Endothelial cell of umbilical vein (primary cell): Measurements from ENCODE around the gene TSPAN5. TPM values are rescaled to one million over a fixed set of nuclear protein-coding genes. Genes with fewer than 3 reads are reported as not detected.

Experiments
- BruUV-seq: library from RNA; stranded (reverse); fragments of 400-500 nt; replicated peaks from 2 replicates; lab custom pipeline; 2021; lab: Mats Ljungman, UMichigan
- CTCF ChIA-PET: fragments of 300-600, 350-600 bp; sonication (Branson Sonifier 250); formaldehyde crosslinking; loops from one replicate; lab custom pipeline; 2021; ENCODE audit warnings: antibody characterized with exemption, inconsistent platforms; lab: Charles Lee
- POLR2A ChIA-PET: fragments of 300-600, 350-600 bp; sonication (Branson Sonifier 250); formaldehyde crosslinking; loops from one replicate; lab custom pipeline; 2021; ENCODE audit warnings: antibody characterized with exemption, inconsistent platforms; lab: Charles Lee
- DNase-seq: peaks from one replicate; pipeline ENCODE4 v3.0.0-alpha.2; 2011; ENCODE audit warnings: low read depth, low spot score
- FAIRE-seq: peaks from 2 replicates; lab custom pipeline; 2011; peaks lifted over from hg19 to GRCh38; lab: Jason Lieb, UNC
- H2AFZ ChIP-seq: 2 replicates; pipeline ENCODE4 v1.6.0; 2012; ENCODE audit warnings: low read depth, low read length, control low read depth, inconsistent platforms
- H3K27ac ChIP-seq: 2 replicates; pipeline ENCODE4 v1.5.1; 2011; ENCODE audit warnings: low read depth, mild to moderate bottlenecking, control low read depth, low read length, moderate library complexity; ENCODE audit not compliant: insufficient read depth
- H3K27me3 ChIP-seq, 2 experiments: 2 replicates each; pipeline versions ENCODE4 v1.6.0 to v1.6.1; 2011; ENCODE audit warnings: low read length in 2 of 2, mixed read lengths in 1 of 2; ENCODE audit not compliant: control insufficient read depth in 2 of 2, insufficient read depth in 2 of 2
- H3K36me3 ChIP-seq, 2 experiments: 2 replicates in 1 of 2; 3 replicates in 1 of 2; pipeline ENCODE4 v1.5.1; 2011; ENCODE audit warnings: low read length in 2 of 2, mild to moderate bottlenecking in 1 of 2, moderate library complexity in 1 of 2; ENCODE audit not compliant: control insufficient read depth in 2 of 2, insufficient read depth in 2 of 2; ENCODE audit errors: extremely low read depth in 1 of 2
- H3K4me1 ChIP-seq: 3 replicates; pipeline ENCODE4 v1.5.1; 2011; ENCODE audit warnings: mild to moderate bottlenecking, low read length; ENCODE audit not compliant: control insufficient read depth, insufficient read depth; ENCODE audit errors: extremely low read depth
- H3K4me2 ChIP-seq: 2 replicates; pipeline ENCODE4 v1.6.1; 2011; ENCODE audit warnings: low read length, control low read depth, mixed read lengths; ENCODE audit not compliant: insufficient read depth
- H3K4me3 ChIP-seq, 3 experiments: fragments of 200-600 bp in 1 of 3; sonication (generic), shearing (Covaris generic) in 1 of 3; replicated peaks in 1 of 3; 2 replicates each; pipeline ENCODE4 v1.5.1; 2011 to 2016; ENCODE audit warnings: control low read depth in 3 of 3, low read length in 3 of 3, mild to moderate bottlenecking in 2 of 3, inconsistent platforms in 1 of 3, low read depth in 1 of 3, moderate library complexity in 1 of 3; ENCODE audit not compliant: insufficient read depth in 1 of 3
- H3K79me2 ChIP-seq: 2 replicates; pipeline ENCODE4 v1.6.0; 2012; ENCODE audit warnings: low read length, inconsistent platforms; ENCODE audit not compliant: control insufficient read depth, insufficient read depth
- H3K9ac ChIP-seq: replicated peaks from 2 replicates; pipeline ENCODE3; 2011; ENCODE audit warnings: low read length, control low read depth; ENCODE audit not compliant: insufficient read depth; ENCODE audit errors: extremely low read depth
- H3K9me1 ChIP-seq: replicated peaks from 3 replicates; pipeline ENCODE4 v1.6.0; 2011; ENCODE audit warnings: mild to moderate bottlenecking, low read length; ENCODE audit not compliant: control insufficient read depth, insufficient read depth; ENCODE audit errors: extremely low read depth
- H3K9me3 ChIP-seq: replicated peaks from 2 replicates; pipeline ENCODE4 v1.5.1; 2012; ENCODE audit warnings: low read length, inconsistent platforms; ENCODE audit not compliant: control insufficient read depth, insufficient read depth
- H4K20me1 ChIP-seq: replicated peaks from 2 replicates; pipeline ENCODE3; 2011; ENCODE audit warnings: mild to moderate bottlenecking, low read length; ENCODE audit not compliant: control insufficient read depth, insufficient read depth; ENCODE audit errors: extremely low read depth
- CTCF ChIP-seq, 2 donors: IDR thresholded peaks; 1 replicate in 1 of 2; 2 replicates in 1 of 2; pipeline ENCODE4 v1.5.1; 2011; ENCODE audit warnings: low read length in 2 of 2, mild to moderate bottlenecking in 2 of 2, moderate library complexity in 2 of 2, control low read depth in 1 of 2, inconsistent platforms in 1 of 2, low read depth in 1 of 2; ENCODE audit not compliant: insufficient read depth in 1 of 2; ENCODE audit errors: extremely low read depth in 1 of 2
- EZH2 ChIP-seq: IDR thresholded peaks from 2 replicates; pipeline ENCODE4 v1.6.1; 2012; ENCODE audit warnings: borderline replicate concordance, low read depth, mild to moderate bottlenecking, moderate library complexity, low read length, inconsistent platforms; ENCODE audit not compliant: severe bottlenecking
- FOS ChIP-seq: IDR thresholded peaks from 2 replicates; pipeline ENCODE4 v1.6.1; 2011; ENCODE audit warnings: mild to moderate bottlenecking, low read length, moderate library complexity, borderline replicate concordance; ENCODE audit not compliant: insufficient read depth
- GATA2 ChIP-seq: IDR thresholded peaks from 2 replicates; pipeline ENCODE4 v1.7.0; 2011; ENCODE audit warnings: low read depth, mild to moderate bottlenecking, moderate library complexity, mixed read lengths, low read length; ENCODE audit not compliant: insufficient read length, insufficient read depth
- JUN ChIP-seq: IDR thresholded peaks from 2 replicates; pipeline ENCODE4 v1.6.1; 2011; ENCODE audit warnings: borderline replicate concordance, low read depth; ENCODE audit not compliant: insufficient read length, insufficient read depth
- MAX ChIP-seq: IDR thresholded peaks from 2 replicates; pipeline ENCODE4 v1.6.1; 2011; ENCODE audit not compliant: insufficient read depth, insufficient read length
- MYC ChIP-seq: IDR thresholded peaks from one replicate; pipeline ENCODE4 v1.6.1; 2011; ENCODE audit warnings: mild to moderate bottlenecking, low read depth, low read length
- POLR2A ChIP-seq: IDR thresholded peaks from 2 replicates; pipeline ENCODE4 v1.6.1; 2012; ENCODE audit warnings: low read depth, mild to moderate bottlenecking, control low read depth, low read length
- POLR2AphosphoS5 ChIP-seq: IDR thresholded peaks from 2 replicates; pipeline ENCODE4 v1.6.1; 2012; ENCODE audit warnings: low read depth, mild to moderate bottlenecking, control low read depth, low read length, moderate library complexity; ENCODE audit not compliant: insufficient read depth
- dilution Hi-C: fragments of 300-500 bp; cut with MboI; formaldehyde crosslinking; loops from one replicate; pipeline ENCODE4 v1.15.0; 2019; ENCODE audit warnings: low sequenced_read_pairs; ENCODE audit not compliant: extremely low pct_ligation_motif_present
- intact Hi-C: fragments of 100-400 bp; cut with micrococcal nuclease; formaldehyde crosslinking; loops from one replicate; pipeline ENCODE4 v1.10.0; 2022
- polyA plus RNA-seq, 4 experiments: library from polyadenylated mRNA; depleted of rRNA in 3 of 4; stranded (reverse) in 3 of 4; unstranded in 1 of 4; fragments of >200 nt; gene quantifications; 2 replicates each; pipeline versions ENCODE4 v1.2.1 to v1.2.3, GENCODE V29; 2011 to 2012; ENCODE audit warnings: missing spikeins in 1 of 4
- total RNA-seq: library from RNA; stranded (reverse); gene quantifications from 2 replicates; pipeline ENCODE4 v1.2.3, GENCODE V29; 2021

Gene TSPAN5
- total and polyA plus RNA-seq, 2 donors (not counting 3 experiments of a cell fraction or from before 2014, with no cell fraction given) = 45.1 to 50.2 TPM

DNA sequence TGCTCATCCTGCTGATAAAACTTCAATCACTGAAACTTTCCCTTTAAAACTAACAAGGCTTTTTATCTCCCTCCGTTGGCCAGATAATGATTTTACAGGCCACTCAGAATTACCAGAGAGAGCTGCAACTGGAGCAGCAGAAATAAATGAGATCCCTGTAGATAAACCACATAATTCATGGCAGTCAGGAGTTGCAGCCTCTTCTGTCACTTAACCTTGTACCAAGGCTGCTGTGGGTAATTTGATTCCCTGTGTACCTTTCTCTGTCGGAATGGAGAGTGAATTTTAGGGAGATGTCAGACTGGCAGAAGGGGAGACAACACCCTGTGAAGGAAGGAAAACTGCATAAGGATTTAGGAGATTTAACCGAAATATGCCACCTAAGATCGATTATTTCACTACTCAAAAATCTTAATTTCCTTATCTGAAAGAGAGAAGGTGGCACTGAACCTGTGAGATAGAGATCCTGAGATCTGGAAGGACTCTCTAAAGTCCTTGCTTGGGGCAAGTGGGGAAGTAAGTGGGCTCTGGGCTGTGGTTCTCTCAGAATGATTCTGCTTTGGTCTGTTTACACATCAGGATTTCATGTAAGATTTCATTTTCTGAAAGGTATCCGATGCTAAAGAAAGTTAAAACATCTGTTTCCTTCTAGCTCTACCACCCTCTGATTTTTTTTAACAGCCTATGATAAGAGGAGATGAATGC lies 14.3 kb upstream of the TSPAN5 start:
- H3K79me2 ChIP-seq = no peaks in the 10 kb centered on the region
- H4K20me1 ChIP-seq = no peaks in the 10 kb centered on the region
- POLR2A ChIA-PET = no interaction called here
- no TSS peak for BruUV-seq
- no peak for FAIRE-seq
- H3K9me3 ChIP-seq = no peaks in the 10 kb centered on the region
- CTCF ChIA-PET = interaction anchor here (1.4 kb wide), 1 partner anchor 383 kb away, joined by 4 read pairs; no protein-coding TSS in a partner anchor
- DNase-seq = no peak
- intact Hi-C loops (no loop called here), dilution Hi-C loops (no loop called here)
- no peak overlapping the region for H3K4me3 ChIP-seq
- H3K27me3 ChIP-seq = no peaks in the 10 kb centered on the region
- no peak overlapping the region for H3K9ac ChIP-seq
- H3K27ac ChIP-seq = no peak overlapping the region
- no peak for TF ChIP-seq MYC
- TF ChIP-seq JUN = no peak
- TF ChIP-seq GATA2 = no peak
- no peak for TF ChIP-seq POLR2AphosphoS5
- TF ChIP-seq POLR2A = no peak
- no peak for TF ChIP-seq FOS
- TF ChIP-seq EZH2 = no peak
- TF ChIP-seq CTCF (IDR thresholded peaks at IDR 0.05; ENCODE audit: extremely low read depth in 1 of 2, insufficient read depth in 1 of 2, low read depth in 1 of 2, low read length in 2 of 2) = no peak
- TF ChIP-seq MAX = no peak
- H3K4me1 ChIP-seq = peaks cover 3% of the 10 kb centered on the region
- H3K36me3 ChIP-seq = no peaks in the 10 kb centered on the region
- no peak overlapping the region for H2AFZ ChIP-seq
- no peaks in the 10 kb centered on the region for H3K9me1 ChIP-seq
- no peak overlapping the region for H3K4me2 ChIP-seq
